GM19324 (cell line): Measurements from ENCODE around the gene EFCAB11.
"Not testable (repeated sequence)": the region's sequence is repeated elsewhere in the genome, so short reads cannot be mapped to it uniquely, and the experiment has no call there.

Experiments used
- ATAC-seq: cut with Tn5 transposase; IDR thresholded peaks from one replicate; pipeline ENCODE4 v1.9.1; 2021; ENCODE audit warnings: mild to moderate bottlenecking, moderate library complexity; ENCODE audit not compliant: unreplicated experiment, low FRiP score

EFCAB11 gene

GRCh38 chr14:89874091-89874490 lies 80.4 kb downstream of the EFCAB11 start:
- ATAC-seq = not testable (repeated sequence)

- no peak for ATAC-seq
These were observed 84.2 kb downstream of the EFCAB11 start for GRCh38 chr14:89870316-89870715.

GRCh38 chr14:89869606-89870005 lies 84.9 kb downstream of the EFCAB11 start:
- ATAC-seq = no peak

DNA sequence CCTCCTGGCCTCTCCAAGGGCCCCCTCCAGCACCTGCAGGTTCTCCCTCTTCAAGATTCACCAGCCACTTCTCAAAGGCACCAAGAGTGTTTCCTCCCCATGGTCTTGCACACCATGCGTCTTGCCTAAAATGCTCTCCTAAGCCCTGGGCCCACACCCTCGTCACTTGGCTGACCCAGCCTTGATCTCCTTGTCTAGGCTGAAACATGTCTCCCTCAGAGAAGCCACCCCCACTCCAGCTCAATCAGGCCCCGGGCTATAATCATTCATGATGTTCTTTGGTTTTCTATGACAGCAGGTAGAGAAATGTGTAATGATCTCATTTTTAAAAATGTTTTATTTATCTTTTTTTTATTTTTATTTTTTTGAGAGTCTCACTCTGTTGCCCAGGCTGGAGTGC lies 88.1 kb downstream of the EFCAB11 start:
- ATAC-seq = no peak

DNA sequence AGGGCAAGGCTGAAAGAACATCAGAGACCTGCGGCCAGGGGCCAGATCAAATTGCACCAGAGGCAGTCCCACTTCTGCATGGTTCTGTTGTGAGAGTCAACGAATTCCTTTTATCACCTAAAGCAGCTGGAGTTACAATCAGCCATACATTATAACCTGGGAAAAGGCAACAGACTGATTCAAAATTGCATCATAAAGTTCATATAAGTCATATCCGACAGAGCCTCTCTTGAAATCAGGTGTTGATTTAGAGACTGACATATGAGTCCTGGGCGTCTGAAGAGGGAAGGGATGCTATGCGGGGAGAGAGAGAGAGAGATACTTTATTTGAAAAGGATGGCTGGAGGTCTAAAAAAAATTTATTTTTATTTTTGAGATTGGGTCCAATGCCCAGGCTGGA lies 89.4 kb downstream of the EFCAB11 start:
- no peak for ATAC-seq

- ATAC-seq = no peak
These were observed 91.7 kb downstream of the EFCAB11 start for GRCh38 chr14:89862856-89863255.

- ATAC-seq = no peak
These were observed 92.9 kb downstream of the EFCAB11 start for GRCh38 chr14:89861630-89862029.

GRCh38 chr14:89858089-89858488 lies 96.4 kb downstream of the EFCAB11 start:
- ATAC-seq = no peak

DNA sequence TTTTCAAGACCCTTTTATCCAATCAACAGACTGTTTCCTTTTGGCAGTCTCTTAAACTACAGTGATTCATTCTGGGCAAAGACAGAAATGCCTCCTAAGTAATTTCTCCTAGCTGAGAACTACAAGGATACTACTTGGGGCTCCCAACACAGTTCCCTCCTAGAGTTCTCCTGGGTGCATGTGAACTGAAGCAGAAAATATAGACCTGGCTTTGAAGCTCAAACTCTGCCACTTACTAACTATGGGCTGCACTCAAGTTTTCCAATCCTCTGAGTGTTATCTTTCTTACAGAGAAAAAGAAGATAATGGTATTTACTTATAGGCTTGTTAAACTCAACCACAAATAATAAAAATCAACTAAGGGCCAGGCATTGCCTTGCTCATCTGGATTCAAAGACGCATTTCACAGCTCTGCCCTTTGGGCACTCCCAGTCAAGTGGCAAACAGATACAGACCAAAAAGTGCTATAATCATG lies 97.6 kb downstream of the EFCAB11 start:
- no peak for ATAC-seq

- ATAC-seq = no peak
These were observed 98.4 kb downstream of the EFCAB11 start for GRCh38 chr14:89855961-89856656.

DNA sequence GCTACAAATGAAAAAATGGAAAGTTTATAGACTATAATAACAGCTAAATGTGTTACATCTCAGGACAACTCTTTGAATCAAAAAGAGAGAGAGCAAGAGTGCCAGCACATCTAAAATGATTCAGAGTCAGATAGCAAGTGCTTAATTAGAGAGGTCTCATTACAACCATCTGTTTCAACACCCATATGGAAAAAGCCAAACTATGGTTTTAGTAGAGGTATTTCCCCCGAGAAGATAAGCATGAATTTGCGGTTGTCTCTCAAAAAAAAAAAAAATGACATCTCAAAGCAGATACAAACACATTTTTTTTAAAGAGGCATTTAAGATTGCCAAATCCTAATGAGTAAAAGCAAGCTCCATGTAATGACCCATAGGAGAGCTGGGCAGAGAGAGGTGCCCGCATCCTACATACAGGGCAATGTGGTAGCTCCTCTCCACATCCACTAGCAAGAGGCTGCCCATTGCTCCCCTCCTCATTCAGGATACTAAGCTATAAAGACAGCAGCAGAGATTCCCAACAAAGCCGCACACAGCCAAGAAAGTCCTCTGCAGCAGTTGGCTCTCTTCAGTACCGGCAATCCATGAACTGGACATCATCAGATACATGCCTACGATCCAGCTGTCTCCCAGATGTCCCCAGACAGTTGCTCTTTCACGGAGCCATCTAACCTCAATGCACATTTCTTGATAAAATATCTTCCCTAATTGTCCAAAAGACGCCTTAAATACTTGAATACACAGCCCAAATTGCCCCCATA lies 100.4 kb downstream of the EFCAB11 start:
- no peak for ATAC-seq

DNA sequence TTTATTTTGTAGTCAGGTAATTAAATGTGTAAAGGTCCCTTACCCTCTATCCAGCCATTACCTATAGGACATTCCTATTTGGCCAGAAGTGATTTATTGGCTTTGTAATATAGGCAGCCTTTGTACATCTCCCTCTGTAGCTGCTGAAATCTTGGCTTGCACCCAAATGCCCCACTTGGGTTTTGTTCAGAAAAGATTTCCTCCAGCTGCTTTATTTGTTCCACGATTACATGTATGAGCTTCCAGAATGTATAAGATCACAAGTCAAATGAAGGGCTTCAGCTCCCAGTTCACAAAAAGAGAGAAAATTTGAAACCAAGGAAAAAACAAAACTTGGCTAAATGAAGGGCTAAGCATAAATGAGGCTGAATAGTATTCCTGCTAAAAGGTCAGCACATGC lies 103.4 kb downstream of the EFCAB11 start:
- no peak for ATAC-seq

DNA sequence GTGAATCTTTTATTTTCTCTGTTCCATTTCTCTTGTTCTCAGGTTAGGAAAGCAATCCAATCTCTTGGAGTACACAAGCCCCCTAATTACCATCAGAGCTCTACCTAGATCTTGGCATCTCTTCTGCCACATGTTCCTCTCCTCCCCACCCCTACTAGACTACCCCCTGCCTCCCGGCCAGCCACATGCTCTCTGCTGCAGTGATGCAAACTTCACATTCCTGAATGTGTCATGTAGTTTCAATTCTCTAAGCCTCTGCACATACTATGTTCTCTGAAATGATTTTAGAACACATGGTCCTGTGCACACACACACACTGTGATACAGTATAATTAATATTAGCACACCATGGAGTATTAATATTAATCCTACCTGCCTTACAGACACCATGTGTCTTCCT lies 104.6 kb downstream of the EFCAB11 start:
- ATAC-seq = no peak

DNA sequence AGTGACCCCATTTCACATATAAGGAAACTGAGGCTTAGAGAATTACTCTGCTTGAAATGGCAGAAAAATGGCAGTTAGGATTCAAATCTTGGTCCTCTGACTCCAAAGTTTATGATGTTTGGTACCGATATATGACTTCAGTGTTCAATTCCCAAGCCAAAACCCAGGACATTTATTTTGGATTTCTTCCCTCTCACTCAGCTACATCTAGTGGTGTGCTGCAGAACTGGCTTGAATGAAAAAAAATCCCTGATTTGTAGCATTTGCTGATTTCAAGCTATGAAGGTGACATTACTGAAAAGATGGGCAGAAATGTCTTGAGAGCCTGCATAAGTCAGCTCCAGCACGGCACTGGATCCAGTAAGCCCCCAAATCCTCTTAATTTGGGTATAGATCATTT lies 106.4 kb downstream of the EFCAB11 start:
- no peak for ATAC-seq

GRCh38 chr14:89845346-89845745 lies 109.2 kb downstream of the EFCAB11 start:
- no peak for ATAC-seq

DNA sequence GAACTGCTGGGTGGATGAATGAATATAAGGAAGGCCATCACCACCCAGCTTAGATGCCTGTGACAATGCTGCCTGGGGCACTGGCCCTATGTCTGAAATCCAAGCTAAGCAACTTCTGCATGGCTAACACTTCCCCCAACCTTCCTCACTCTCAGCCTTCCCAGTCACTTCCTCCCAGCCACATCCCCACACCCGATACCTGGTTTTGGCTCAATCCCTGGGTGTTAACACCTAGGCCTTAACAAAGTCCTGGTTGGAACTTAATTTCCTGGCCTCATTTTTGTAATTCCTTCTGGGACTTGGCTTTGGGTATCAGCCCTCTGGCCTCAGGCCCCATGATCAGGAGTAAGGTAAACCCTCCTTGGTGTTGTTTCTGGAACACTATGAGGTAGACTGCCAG lies 110.0 kb downstream of the EFCAB11 start:
- ATAC-seq = no peak

GRCh38 chr14:89842837-89843236 lies 111.7 kb downstream of the EFCAB11 start:
- ATAC-seq = no peak

DNA sequence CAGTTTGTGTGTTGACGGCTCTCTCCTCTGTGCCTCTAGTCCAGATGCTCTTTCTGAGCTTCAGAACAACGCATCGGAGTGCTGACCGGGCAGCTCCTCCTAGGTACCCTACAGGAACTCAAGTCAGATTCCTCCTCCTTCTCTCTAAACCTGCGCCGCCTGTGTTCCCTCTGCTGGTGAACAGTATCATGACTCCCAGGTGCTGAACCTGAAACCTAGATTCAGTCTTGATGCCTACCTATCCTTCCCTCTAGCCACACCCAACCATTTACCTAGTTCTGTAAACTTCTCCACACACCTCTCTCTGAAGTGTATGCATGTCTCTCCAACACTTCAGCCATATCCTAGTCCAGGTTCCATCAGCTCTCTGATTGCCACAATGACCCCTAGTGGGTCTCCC lies 112.7 kb downstream of the EFCAB11 start:
- ATAC-seq = no peak

DNA sequence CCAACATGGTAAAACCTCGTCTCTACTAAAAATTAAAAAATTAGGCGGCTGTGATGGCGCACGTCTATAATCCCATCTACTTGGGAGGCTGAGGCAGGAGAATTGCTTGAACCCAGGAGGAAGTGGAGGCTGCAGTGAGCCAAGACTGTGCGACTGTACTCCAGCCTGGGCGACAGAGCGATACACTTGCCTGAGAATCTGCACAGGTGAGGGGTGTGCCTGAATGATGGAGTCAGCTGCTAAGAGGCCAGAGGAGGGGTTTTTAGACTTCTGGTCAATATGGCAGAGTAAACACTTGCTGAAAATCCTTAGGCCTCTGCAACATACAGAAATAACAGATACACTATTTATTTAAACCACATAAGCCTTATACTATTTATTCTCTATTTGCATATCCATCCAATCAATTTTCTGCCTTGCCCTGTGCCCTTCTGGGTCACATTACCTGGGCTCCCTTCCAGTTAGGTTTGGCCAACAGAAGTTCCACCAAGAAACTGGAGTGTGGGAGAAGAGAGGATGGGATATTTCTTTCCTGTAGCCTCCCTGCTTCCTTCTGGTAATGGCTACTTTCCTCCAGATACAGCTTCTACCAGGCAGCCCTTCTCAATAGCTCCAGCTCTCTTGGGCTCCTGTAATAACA lies 117.6 kb downstream of the EFCAB11 start:
- ATAC-seq = no peak

- ATAC-seq = no peak
These were observed 120.9 kb downstream of the EFCAB11 start for GRCh38 chr14:89833661-89834060.

GRCh38 chr14:89833120-89833532 lies 121.4 kb downstream of the EFCAB11 start:
- ATAC-seq = no peak
